ENCODE measurements around the gene GRIK4.

GRIK4 gene, protein sequence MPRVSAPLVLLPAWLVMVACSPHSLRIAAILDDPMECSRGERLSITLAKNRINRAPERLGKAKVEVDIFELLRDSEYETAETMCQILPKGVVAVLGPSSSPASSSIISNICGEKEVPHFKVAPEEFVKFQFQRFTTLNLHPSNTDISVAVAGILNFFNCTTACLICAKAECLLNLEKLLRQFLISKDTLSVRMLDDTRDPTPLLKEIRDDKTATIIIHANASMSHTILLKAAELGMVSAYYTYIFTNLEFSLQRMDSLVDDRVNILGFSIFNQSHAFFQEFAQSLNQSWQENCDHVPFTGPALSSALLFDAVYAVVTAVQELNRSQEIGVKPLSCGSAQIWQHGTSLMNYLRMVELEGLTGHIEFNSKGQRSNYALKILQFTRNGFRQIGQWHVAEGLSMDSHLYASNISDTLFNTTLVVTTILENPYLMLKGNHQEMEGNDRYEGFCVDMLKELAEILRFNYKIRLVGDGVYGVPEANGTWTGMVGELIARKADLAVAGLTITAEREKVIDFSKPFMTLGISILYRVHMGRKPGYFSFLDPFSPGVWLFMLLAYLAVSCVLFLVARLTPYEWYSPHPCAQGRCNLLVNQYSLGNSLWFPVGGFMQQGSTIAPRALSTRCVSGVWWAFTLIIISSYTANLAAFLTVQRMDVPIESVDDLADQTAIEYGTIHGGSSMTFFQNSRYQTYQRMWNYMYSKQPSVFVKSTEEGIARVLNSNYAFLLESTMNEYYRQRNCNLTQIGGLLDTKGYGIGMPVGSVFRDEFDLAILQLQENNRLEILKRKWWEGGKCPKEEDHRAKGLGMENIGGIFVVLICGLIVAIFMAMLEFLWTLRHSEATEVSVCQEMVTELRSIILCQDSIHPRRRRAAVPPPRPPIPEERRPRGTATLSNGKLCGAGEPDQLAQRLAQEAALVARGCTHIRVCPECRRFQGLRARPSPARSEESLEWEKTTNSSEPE

DNA sequence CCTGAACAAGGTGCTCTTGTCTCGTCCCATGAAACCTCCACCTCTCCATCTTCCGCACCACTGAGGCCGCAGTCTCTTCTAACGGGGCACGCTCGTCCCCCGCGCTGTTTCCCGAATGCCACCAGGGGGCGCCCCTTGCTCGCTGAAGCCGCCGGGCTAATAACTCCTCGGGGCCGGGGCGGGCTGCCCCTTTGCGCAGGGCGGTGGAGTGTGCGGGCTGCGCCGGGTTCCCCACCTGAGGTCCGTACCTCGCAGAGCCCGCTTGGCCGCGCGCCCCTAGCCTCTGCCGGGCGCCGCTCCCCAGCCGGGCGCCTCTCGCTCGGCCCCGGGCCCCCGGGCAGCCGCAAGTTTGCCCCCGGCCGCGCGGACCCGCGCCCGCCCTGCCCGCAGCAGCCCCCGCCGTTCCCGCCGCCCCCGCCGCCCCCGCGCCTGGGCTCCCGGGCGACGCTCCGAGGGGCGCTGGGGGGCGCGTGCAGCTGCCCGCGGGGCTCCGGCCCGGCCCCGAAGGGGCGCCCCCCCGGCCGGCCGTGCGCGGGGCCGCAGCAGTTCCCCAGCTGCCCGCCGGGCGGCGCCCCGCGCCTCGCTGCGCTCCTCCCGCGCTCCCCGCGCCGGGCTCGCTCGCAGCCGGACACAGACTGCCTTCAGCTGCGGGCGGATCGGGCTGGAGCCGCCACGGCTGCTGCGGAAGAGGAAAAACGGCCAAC is at the start of gene GRIK4:
Gene GRIK4, plus strand, starts transcription at position 633 of the 704 bp plus-strand sequence. CDS start 148,571 bp downstream, outside the sequence.
- Histone ChIP-seq H3K27me3 (ENCODE audit: low read depth) (no peaks in the 10 kb centered on the region), H3K4me1 (no peaks in the 10 kb centered on the region), H3K9me3 (no peaks in the 10 kb centered on the region), H3K4me3 (peak within 1 kb of the TSS; percentile 42), H3K36me3 (replicated peaks) (no peaks in the 10 kb centered on the region)
- in situ Hi-C loops (cut with MboI; ENCODE audit: low sequenced_read_pairs), result loop anchor here (5.0 to 25.0 kb wide), 3 partner anchors 174 to 676 kb away; no protein-coding TSS in a partner anchor
- peak; percentile 63 to 92 for DNase-seq (ENCODE audit: low spot score in 2 of 2)

DNA sequence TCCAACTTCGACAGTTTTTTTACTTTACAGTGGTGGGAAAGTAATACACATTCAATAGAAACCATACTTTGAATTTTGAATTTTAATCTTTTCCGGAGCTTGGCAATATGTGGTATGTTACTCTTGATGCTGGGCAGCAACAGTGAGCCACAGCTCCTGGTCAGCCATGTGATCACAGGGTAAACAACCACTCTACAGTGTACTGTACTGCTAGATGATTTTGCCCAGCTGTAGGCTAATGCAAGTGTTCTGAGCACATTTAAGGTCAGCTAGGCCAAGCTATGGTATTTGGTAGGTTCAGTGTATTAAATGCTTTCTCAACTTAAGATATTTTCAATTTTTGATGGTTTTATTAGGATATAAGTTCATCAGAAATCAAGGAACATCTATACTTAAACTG is 48.7 kb upstream of the GRIK4 start:
- H3K9me3 ChIP-seq, result no peaks in the 10 kb centered on the region
- DNase-seq (ENCODE audit: low spot score in 2 of 2), result no peak
- no peaks in the 10 kb centered on the region for H3K4me1 ChIP-seq
- H3K36me3 ChIP-seq (replicated peaks), result peaks cover 73% of the 10 kb centered on the region
- H3K4me3 ChIP-seq, result no peak overlapping the region
- no peaks in the 10 kb centered on the region for H3K27me3 ChIP-seq (ENCODE audit: low read depth)
- in situ Hi-C loops (cut with MboI; ENCODE audit: low sequenced_read_pairs), result no loop called here

DNA sequence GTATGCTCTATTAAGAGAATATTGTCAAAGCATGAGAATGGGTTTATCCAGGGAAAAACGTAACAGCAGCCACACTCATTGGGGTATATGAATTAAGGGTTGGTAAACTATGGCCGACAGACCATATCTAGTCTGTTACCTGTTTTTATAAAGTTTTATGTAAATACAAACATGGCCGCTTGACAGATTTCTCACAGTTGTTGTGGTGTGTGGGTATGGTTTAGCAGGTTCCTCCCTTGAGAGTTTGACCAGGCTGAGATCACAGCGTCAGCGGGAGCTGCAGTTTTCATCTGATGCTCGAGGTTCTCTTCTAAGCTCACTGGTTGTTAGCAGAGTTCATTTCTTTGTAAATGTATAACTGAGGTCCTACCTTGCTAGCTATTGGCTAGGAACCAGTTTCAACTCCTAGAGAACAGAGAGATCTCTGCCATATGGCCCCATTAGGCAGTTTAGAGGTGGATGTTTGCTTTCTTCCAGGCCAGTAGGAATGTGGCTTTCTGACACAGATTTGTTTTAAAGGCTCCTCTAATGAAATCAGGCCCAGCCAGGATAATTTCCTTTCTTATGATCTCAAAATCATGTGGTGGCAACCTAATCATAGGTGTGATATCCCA is 45.5 kb upstream of the GRIK4 start:
- in situ Hi-C loops (cut with MboI; ENCODE audit: low sequenced_read_pairs), result no loop called here

DNA sequence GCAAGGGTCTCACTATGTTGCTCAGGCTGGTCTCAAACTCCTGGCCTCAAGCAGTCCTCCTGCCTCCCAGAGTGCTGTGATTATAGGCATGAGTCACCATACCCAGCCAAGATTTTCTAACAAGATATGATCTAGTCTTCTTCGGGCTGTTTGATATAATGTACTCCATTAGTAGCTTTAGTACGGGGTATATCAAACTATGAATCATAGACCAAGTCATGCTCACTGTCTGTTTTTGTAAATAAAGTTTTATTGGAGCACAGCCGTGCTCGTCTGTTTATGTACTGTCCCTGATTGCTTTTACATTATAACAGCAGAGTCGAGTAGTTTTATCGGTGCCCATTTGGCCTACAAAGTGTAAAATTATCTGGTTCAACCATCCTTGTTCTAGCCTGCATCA is 43.9 kb upstream of the GRIK4 start:
- no peaks in the 10 kb centered on the region for H3K27me3 ChIP-seq (ENCODE audit: low read depth)
- in situ Hi-C loops (cut with MboI; ENCODE audit: low sequenced_read_pairs), result no loop called here
- H3K9me3 ChIP-seq, result no peaks in the 10 kb centered on the region
- peaks cover 63% of the 10 kb centered on the region for H3K36me3 ChIP-seq (replicated peaks)
- no peak for DNase-seq (ENCODE audit: low spot score in 2 of 2)
- no peaks in the 10 kb centered on the region for H3K4me1 ChIP-seq
- no peak overlapping the region for H3K4me3 ChIP-seq

More for the DNA sequence above, 45.5 kb upstream of the GRIK4 start:
- no peaks in the 10 kb centered on the region for H3K27me3 ChIP-seq (ENCODE audit: low read depth)
- no peaks in the 10 kb centered on the region for H3K4me1 ChIP-seq
- H3K36me3 ChIP-seq (replicated peaks), result peaks cover 76% of the 10 kb centered on the region
- no peak overlapping the region for H3K4me3 ChIP-seq
- DNase-seq (ENCODE audit: low spot score in 2 of 2), result no peak
- H3K9me3 ChIP-seq, result no peaks in the 10 kb centered on the region

DNA sequence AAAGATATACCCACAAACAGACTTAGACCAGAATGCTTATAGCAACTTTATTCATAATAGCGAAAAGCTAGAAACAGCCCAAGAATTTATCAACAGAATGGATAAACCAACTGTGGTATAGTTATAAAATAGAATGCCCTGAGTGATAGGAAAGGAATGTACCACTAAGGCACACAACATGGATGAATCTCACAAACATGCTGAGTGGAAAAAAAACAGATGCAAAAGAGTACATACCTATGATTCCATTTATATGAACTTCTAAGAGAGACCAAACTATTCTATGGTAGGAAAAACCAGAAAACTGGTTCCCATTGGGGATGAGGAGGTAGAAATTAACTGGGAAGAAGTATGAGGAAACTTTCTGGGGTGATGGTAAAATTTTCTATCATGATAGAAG is 40.4 kb upstream of the GRIK4 start:
- Histone ChIP-seq H3K9me3 (no peaks in the 10 kb centered on the region), H3K4me1 (no peaks in the 10 kb centered on the region), H3K36me3 (replicated peaks) (peaks cover 48% of the 10 kb centered on the region), H3K4me3 (no peak overlapping the region), H3K27me3 (ENCODE audit: low read depth) (no peaks in the 10 kb centered on the region)
- in situ Hi-C loops (cut with MboI; ENCODE audit: low sequenced_read_pairs), result no loop called here
- no peak for DNase-seq (ENCODE audit: low spot score in 2 of 2)

DNA sequence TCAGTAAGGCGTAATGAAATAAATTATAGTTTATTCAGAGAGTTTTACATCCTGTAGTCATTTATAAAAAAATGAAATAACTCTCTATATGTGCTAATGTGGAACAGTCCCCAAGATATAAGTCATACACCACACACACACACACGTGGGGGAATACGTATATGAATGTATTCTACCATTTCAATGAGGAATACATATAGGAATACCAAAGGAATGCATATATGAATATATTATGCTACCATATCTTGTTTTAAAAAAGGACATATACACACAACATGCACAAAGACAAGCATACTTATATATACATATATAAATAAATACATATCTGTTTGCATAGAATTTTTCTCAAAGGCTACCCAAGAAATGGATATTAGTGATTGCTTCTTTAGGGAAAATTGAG is 39.6 kb upstream of the GRIK4 start:
- H3K9me3 ChIP-seq, result no peaks in the 10 kb centered on the region
- no peaks in the 10 kb centered on the region for H3K4me1 ChIP-seq
- no peak for DNase-seq (ENCODE audit: low spot score in 2 of 2)
- in situ Hi-C loops (cut with MboI; ENCODE audit: low sequenced_read_pairs), result no loop called here
- H3K36me3 ChIP-seq (replicated peaks), result peaks cover 46% of the 10 kb centered on the region
- H3K4me3 ChIP-seq, result no peak overlapping the region
- no peaks in the 10 kb centered on the region for H3K27me3 ChIP-seq (ENCODE audit: low read depth)

DNA sequence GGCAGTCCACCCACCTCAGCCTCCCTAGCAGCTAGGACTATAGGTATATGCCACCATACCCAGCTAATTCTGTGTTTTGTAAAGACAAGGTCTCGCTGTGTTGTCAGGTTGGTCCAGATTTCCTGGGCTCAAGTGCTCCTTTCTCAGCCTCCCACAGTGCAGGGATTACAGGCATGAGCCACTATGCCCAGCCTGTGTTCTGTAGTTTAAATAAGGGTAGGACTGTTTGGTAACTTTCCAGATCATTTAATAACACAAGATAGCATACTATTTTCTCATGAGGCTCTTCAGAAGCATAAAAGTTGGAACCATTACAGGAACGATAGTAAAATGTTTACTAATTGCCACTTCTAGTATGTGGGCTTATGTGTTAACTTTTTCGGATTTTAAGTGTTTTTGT is 38.0 kb upstream of the GRIK4 start:
- in situ Hi-C loops (cut with MboI; ENCODE audit: low sequenced_read_pairs), result no loop called here
- Histone ChIP-seq H3K4me3 (no peak overlapping the region), H3K4me1 (no peaks in the 10 kb centered on the region), H3K27me3 (ENCODE audit: low read depth) (no peaks in the 10 kb centered on the region), H3K36me3 (replicated peaks) (peaks cover 45% of the 10 kb centered on the region), H3K9me3 (no peaks in the 10 kb centered on the region)
- DNase-seq (ENCODE audit: low spot score in 2 of 2), result no peak

DNA sequence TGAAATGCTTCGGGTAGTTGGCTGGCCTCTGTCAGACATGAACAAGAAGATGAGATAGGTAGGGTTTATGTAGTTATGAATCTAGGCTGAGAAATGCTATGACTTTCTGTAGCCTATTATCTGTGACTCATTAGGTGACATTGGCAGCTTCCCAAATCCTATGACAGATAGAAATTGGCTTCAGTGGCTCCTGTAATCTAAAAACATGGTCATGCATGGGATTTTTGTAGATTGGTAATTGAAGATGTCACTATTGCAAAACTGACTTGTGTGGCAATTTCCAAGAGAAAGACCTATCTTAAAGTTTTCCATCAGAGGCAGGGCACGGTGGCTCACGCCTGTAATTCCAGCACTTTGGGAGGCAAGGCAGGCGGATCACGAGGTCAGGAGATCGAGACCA is 29.4 kb upstream of the GRIK4 start:
- Histone ChIP-seq H3K9me3 (no peaks in the 10 kb centered on the region), H3K27me3 (ENCODE audit: low read depth) (no peaks in the 10 kb centered on the region), H3K36me3 (replicated peaks) (peaks cover 49% of the 10 kb centered on the region), H3K4me1 (no peaks in the 10 kb centered on the region), H3K4me3 (no peak overlapping the region)
- DNase-seq (ENCODE audit: low spot score in 2 of 2), result no peak
- in situ Hi-C loops (cut with MboI; ENCODE audit: low sequenced_read_pairs), result no loop called here

DNA sequence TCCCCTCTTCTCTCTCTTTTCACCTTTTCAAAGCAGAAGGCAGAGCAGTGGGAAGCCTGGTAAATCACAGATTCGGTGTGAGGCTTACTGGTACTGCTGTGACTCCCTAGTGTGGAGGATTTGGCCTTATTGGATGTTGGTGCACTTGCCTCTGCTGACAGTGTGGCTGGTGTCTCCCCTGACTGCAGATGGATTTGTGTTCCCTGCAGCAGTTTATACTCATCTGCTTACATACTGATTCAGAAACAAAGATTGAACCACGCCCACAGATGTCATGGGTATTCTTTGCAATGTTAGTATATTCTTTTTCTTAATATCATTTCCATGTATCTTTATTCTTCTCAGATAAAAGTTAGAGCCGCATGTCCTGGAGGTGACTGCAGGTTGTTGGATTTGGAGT is 26.8 kb upstream of the GRIK4 start:
- Histone ChIP-seq H3K4me3 (no peak overlapping the region), H3K9me3 (no peaks in the 10 kb centered on the region), H3K27me3 (ENCODE audit: low read depth) (no peaks in the 10 kb centered on the region), H3K36me3 (replicated peaks) (peaks cover 33% of the 10 kb centered on the region), H3K4me1 (no peaks in the 10 kb centered on the region)
- DNase-seq (ENCODE audit: low spot score in 2 of 2), result no peak
- in situ Hi-C loops (cut with MboI; ENCODE audit: low sequenced_read_pairs), result no loop called here

DNA sequence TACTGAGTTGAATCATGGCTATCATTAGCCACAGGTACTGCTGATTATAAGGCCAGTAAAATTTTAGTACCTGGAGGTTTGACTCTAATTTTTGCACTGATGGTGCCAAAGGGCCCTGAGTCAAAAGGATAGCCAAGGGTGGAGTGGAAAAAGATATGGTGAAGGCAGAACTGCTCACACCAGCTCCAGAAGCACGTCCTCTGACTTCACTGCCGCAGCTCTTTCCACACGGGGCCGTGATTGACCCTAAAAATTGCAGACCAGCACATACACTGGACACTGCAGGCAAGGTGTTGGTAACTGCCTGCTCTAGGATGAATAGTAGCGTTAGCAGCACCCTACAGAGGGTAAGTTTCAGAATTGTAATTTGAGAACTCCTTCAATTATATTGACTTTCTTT is 25.4 kb upstream of the GRIK4 start:
- H3K36me3 ChIP-seq (replicated peaks), result peaks cover 22% of the 10 kb centered on the region
- no peak for DNase-seq (ENCODE audit: low spot score in 2 of 2)
- no peaks in the 10 kb centered on the region for H3K27me3 ChIP-seq (ENCODE audit: low read depth)
- in situ Hi-C loops (cut with MboI; ENCODE audit: low sequenced_read_pairs), result no loop called here
- H3K9me3 ChIP-seq, result no peaks in the 10 kb centered on the region
- H3K4me1 ChIP-seq, result no peaks in the 10 kb centered on the region
- H3K4me3 ChIP-seq, result no peak overlapping the region

DNA sequence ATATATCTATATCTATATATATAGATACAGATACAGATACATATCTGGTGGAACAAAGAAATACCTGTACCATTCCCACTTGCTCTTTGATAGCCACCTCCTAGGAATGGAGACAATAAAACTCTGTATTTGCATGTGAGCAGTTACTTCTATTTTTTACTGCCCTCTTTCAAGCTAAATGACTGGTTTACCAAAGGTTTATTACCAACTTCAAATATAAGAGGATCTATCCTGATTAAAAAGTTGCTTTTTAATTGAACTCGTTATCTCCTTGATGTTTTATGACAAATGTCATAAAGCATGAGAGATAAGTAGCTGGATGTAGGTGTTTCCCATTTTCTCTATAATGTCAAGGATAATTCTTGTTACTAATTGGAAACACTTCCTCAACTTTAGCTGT is 21.7 kb upstream of the GRIK4 start:
- no peak for DNase-seq (ENCODE audit: low spot score in 2 of 2)
- no peaks in the 10 kb centered on the region for H3K9me3 ChIP-seq
- no peaks in the 10 kb centered on the region for H3K27me3 ChIP-seq (ENCODE audit: low read depth)
- in situ Hi-C loops (cut with MboI; ENCODE audit: low sequenced_read_pairs), result no loop called here
- no peak overlapping the region for H3K4me3 ChIP-seq
- H3K4me1 ChIP-seq, result no peaks in the 10 kb centered on the region
- H3K36me3 ChIP-seq (replicated peaks), result peaks cover 13% of the 10 kb centered on the region

DNA sequence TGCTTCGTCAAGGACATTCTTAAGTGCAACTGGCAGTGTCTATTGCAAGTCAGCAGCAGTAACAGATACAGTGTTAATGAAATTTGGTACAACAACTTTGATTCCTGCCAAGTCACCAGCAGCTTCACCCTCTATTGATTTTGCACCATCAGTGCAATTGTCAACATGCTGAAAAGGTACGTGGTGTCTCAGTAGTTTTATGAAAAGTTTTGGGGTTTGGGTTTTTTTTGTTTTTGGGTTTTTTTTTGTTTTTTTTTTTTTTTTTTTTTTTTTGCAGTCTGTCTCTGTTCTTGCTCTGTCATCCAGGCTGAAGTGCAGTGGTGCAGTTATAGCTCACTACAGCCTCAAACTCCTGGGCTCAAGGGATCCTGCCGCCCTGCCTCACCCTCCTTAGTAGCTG is 19.1 kb upstream of the GRIK4 start:
- Histone ChIP-seq H3K9me3 (no peaks in the 10 kb centered on the region), H3K27me3 (ENCODE audit: low read depth) (no peaks in the 10 kb centered on the region), H3K36me3 (replicated peaks) (no peaks in the 10 kb centered on the region; the same call in 1 of the 2 replicates), H3K4me1 (peaks cover under 1% of the 10 kb centered on the region), H3K4me3 (no peak overlapping the region)
- in situ Hi-C loops (cut with MboI; ENCODE audit: low sequenced_read_pairs), result no loop called here
- no peak for DNase-seq (ENCODE audit: low spot score in 2 of 2)

DNA sequence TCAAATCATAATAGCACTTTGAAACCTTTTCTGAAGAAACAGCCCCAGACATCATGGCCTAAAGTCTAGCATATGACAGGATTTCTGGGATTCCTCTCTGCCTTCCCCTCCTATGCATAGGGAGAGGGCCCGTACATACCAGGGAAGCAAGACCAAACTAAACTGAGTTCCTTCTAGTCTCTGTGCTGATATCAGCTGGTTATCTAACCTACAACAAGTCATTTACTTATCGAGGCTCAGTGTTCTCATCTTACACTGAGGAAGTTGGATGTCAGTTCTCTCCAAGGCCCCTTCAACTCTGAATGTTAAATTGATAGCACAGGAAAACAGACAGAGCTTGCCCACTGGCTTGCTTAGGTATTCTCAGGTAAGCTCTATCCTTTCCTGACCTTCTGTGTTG is 17.0 kb upstream of the GRIK4 start:
- H3K4me1 ChIP-seq, result peaks cover 10% of the 10 kb centered on the region
- H3K9me3 ChIP-seq, result no peaks in the 10 kb centered on the region
- in situ Hi-C loops (cut with MboI; ENCODE audit: low sequenced_read_pairs), result no loop called here
- no peak overlapping the region for H3K4me3 ChIP-seq
- H3K27me3 ChIP-seq (ENCODE audit: low read depth), result no peaks in the 10 kb centered on the region
- no peaks in the 10 kb centered on the region; the same call in 1 of the 2 replicates for H3K36me3 ChIP-seq (replicated peaks)
- DNase-seq (ENCODE audit: low spot score in 2 of 2), result no peak
